ENCODE data around the gene ASPSCR1.

DNA sequence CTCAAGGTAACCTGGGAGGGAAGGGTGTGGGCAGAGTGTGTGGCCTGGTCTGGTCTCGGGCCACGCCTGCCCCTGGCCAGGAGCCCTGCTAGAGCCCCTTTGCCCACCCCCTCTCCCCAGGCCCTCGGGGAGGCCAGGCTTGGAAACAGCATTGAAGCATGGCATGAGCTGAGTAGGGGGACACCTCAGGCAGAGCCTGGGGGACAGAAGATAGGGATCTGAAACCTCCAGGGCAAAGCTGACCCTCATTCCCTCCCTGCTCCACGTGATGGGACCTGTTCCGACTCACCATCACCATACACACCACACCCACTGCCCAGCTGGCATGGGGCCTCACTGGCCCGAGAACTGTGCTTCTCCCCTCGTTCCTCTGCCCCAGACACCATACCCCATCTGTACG lies 71.7 kb downstream of the ASPSCR1 start:
- TF ChIP-seq, protein P1, sequence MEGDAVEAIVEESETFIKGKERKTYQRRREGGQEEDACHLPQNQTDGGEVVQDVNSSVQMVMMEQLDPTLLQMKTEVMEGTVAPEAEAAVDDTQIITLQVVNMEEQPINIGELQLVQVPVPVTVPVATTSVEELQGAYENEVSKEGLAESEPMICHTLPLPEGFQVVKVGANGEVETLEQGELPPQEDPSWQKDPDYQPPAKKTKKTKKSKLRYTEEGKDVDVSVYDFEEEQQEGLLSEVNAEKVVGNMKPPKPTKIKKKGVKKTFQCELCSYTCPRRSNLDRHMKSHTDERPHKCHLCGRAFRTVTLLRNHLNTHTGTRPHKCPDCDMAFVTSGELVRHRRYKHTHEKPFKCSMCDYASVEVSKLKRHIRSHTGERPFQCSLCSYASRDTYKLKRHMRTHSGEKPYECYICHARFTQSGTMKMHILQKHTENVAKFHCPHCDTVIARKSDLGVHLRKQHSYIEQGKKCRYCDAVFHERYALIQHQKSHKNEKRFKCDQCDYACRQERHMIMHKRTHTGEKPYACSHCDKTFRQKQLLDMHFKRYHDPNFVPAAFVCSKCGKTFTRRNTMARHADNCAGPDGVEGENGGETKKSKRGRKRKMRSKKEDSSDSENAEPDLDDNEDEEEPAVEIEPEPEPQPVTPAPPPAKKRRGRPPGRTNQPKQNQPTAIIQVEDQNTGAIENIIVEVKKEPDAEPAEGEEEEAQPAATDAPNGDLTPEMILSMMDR (conservative IDR thresholded peaks at IDR 0.05): no peak
- no peak for TF ChIP-seq ZFX (IDR thresholded peaks at IDR 0.05)

All from C4-2B (cell line).